ENCODE measurements around the gene SMARCA5.

SMARCA5 gene

GRCh38 chr4:143586080-143586479 is 72.6 kb downstream of the SMARCA5 start:
- no peak for TF ChIP-seq CTCF (IDR thresholded peaks at IDR 0.05)
- no peak overlapping the region for H3K4me3 ChIP-seq (ENCODE audit: low read depth, low read length)

GRCh38 chr4:143587703-143588102 is 74.2 kb downstream of the SMARCA5 start:
- Histone ChIP-seq H2AFZ (no peak overlapping the region), H3K79me2 (no peaks in the 10 kb centered on the region), H3K4me2 (ENCODE audit: low read length) (no peak overlapping the region), H3K27me3 (ENCODE audit: control insufficient read depth, insufficient read depth, low read length) (no peaks in the 10 kb centered on the region), H3K27ac (no peak overlapping the region), H3K4me3 (ENCODE audit: low read depth, low read length) (no peak overlapping the region), H3K9ac (no peak overlapping the region), H3K9me3 (ENCODE audit: control insufficient read depth, low read length) (no peaks in the 10 kb centered on the region), H3K4me1 (no peaks in the 10 kb centered on the region), H3K36me3 (ENCODE audit: control insufficient read depth, insufficient read depth, low read length) (no peaks in the 10 kb centered on the region)
- TF ChIP-seq CTCF (IDR thresholded peaks at IDR 0.05) = no peak

More at GRCh38 chr4:143586080-143586479, 72.6 kb downstream of the SMARCA5 start:
- Histone ChIP-seq H3K4me2 (ENCODE audit: low read length) (no peak overlapping the region), H3K36me3 (ENCODE audit: control insufficient read depth, insufficient read depth, low read length) (no peaks in the 10 kb centered on the region), H3K79me2 (no peaks in the 10 kb centered on the region), H3K4me1 (no peaks in the 10 kb centered on the region), H3K9ac (no peak overlapping the region), H2AFZ (no peak overlapping the region), H3K27me3 (ENCODE audit: control insufficient read depth, insufficient read depth, low read length) (no peaks in the 10 kb centered on the region), H3K27ac (no peak overlapping the region), H3K9me3 (ENCODE audit: control insufficient read depth, low read length) (no peaks in the 10 kb centered on the region)

- no peaks in the 10 kb centered on the region for H3K9me3 ChIP-seq (ENCODE audit: control insufficient read depth, low read length)
- H3K27ac ChIP-seq = no peak overlapping the region
Measured at GRCh38 chr4:143597276-143597675, 83.8 kb downstream of the SMARCA5 start.

GRCh38 chr4:143598816-143599215 is 85.3 kb downstream of the SMARCA5 start:
- no peak for TF ChIP-seq CTCF (IDR thresholded peaks at IDR 0.05)
- H3K4me1 ChIP-seq = no peaks in the 10 kb centered on the region
- H3K9me3 ChIP-seq (ENCODE audit: control insufficient read depth, low read length) = no peaks in the 10 kb centered on the region
- H2AFZ ChIP-seq = no peak overlapping the region
- no peaks in the 10 kb centered on the region for H3K36me3 ChIP-seq (ENCODE audit: control insufficient read depth, insufficient read depth, low read length)
- H3K4me3 ChIP-seq (ENCODE audit: low read depth, low read length) = no peak overlapping the region
- H3K4me2 ChIP-seq (ENCODE audit: low read length) = no peak overlapping the region
- H3K27ac ChIP-seq = no peak overlapping the region
- H3K79me2 ChIP-seq = no peaks in the 10 kb centered on the region
- H3K9ac ChIP-seq = no peak overlapping the region
- no peaks in the 10 kb centered on the region for H3K27me3 ChIP-seq (ENCODE audit: control insufficient read depth, insufficient read depth, low read length)

More at GRCh38 chr4:143597276-143597675, 83.8 kb downstream of the SMARCA5 start:
- Histone ChIP-seq H3K27me3 (ENCODE audit: control insufficient read depth, insufficient read depth, low read length) (no peaks in the 10 kb centered on the region), H3K4me1 (no peaks in the 10 kb centered on the region), H3K9ac (no peak overlapping the region), H3K79me2 (no peaks in the 10 kb centered on the region), H3K4me3 (ENCODE audit: low read depth, low read length) (no peak overlapping the region), H3K4me2 (ENCODE audit: low read length) (no peak overlapping the region), H3K36me3 (ENCODE audit: control insufficient read depth, insufficient read depth, low read length) (no peaks in the 10 kb centered on the region), H2AFZ (no peak overlapping the region)
- no peak for TF ChIP-seq CTCF (IDR thresholded peaks at IDR 0.05)

GRCh38 chr4:143599827-143600226 is 86.3 kb downstream of the SMARCA5 start:
- H3K4me1 ChIP-seq = no peaks in the 10 kb centered on the region
- no peaks in the 10 kb centered on the region for H3K36me3 ChIP-seq (ENCODE audit: control insufficient read depth, insufficient read depth, low read length)
- no peak overlapping the region for H2AFZ ChIP-seq
- H3K27ac ChIP-seq = no peak overlapping the region
- H3K9ac ChIP-seq = no peak overlapping the region
- no peaks in the 10 kb centered on the region for H3K79me2 ChIP-seq
- no peak for TF ChIP-seq CTCF (IDR thresholded peaks at IDR 0.05)
- H3K4me3 ChIP-seq (ENCODE audit: low read depth, low read length) = no peak overlapping the region
- H3K4me2 ChIP-seq (ENCODE audit: low read length) = no peak overlapping the region
- no peaks in the 10 kb centered on the region for H3K9me3 ChIP-seq (ENCODE audit: control insufficient read depth, low read length)
- no peaks in the 10 kb centered on the region for H3K27me3 ChIP-seq (ENCODE audit: control insufficient read depth, insufficient read depth, low read length)

All from parathyroid adenoma (tissue), 2 donors.